Measurements from ENCODE around the gene SAMD14. TPM values are rescaled to one million over a fixed set of nuclear protein-coding genes. Genes with fewer than 3 reads are reported as not detected.

The SAMD14 gene
- total and polyA plus RNA-seq, 2 donors (not counting 1 experiment from before 2014, with no cell fraction given) = 0.13 to 0.89 TPM

GRCh38 chr17:50074227-50074626 is 55.7 kb downstream of the SAMD14 start:
- no peaks in the 10 kb centered on the region for H3K79me2 ChIP-seq (ENCODE audit: control insufficient read depth, insufficient read depth, low read length)
- no peak overlapping the region for H3K4me2 ChIP-seq (replicated peaks; ENCODE audit: low read depth, low read length, poor library complexity, severe bottlenecking)
- TF ChIP-seq, protein P1, sequence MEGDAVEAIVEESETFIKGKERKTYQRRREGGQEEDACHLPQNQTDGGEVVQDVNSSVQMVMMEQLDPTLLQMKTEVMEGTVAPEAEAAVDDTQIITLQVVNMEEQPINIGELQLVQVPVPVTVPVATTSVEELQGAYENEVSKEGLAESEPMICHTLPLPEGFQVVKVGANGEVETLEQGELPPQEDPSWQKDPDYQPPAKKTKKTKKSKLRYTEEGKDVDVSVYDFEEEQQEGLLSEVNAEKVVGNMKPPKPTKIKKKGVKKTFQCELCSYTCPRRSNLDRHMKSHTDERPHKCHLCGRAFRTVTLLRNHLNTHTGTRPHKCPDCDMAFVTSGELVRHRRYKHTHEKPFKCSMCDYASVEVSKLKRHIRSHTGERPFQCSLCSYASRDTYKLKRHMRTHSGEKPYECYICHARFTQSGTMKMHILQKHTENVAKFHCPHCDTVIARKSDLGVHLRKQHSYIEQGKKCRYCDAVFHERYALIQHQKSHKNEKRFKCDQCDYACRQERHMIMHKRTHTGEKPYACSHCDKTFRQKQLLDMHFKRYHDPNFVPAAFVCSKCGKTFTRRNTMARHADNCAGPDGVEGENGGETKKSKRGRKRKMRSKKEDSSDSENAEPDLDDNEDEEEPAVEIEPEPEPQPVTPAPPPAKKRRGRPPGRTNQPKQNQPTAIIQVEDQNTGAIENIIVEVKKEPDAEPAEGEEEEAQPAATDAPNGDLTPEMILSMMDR (IDR thresholded peaks at IDR 0.05) = no peak
- TF ChIP-seq EZH2 (IDR thresholded peaks at IDR 0.05; ENCODE audit: borderline replicate concordance, insufficient read depth, low read depth, low read length, poor library complexity, severe bottlenecking) = no peak
- no peaks in the 10 kb centered on the region for H3K27me3 Mint-ChIP-seq
- H3K36me3 ChIP-seq (replicated peaks in 1 of 2; ENCODE audit: control extremely low read depth in 1 of 2, control insufficient read depth in 1 of 2, extremely low read depth in 1 of 2, insufficient read depth in 2 of 2, low read length in 1 of 2) = no peaks in the 10 kb centered on the region
- ATAC-seq (ENCODE audit: low read depth) (no peak), DNase-seq (no peak)
- H2AFZ ChIP-seq (ENCODE audit: insufficient read depth, low read depth, low read length, poor library complexity, severe bottlenecking) = no peak overlapping the region
- H3K27ac Mint-ChIP-seq = no peak overlapping the region
- H3K27me3 ChIP-seq (replicated peaks in 1 of 4; ENCODE audit: control extremely low read depth in 1 of 4, control insufficient read depth in 3 of 4, insufficient read depth in 4 of 4, low read length in 3 of 4) = peaks cover 0 to 3% (median 0%) of the 10 kb centered on the region in 4 experiments
- H3K4me1 Mint-ChIP-seq = no peaks in the 10 kb centered on the region
- ChIA-PET POLR2A (no interaction called here), CTCF (interaction anchor here (1.4 kb wide), 1 partner anchor 194 kb away, joined by 4 read pairs; no protein-coding TSS in a partner anchor)
- no peak overlapping the region for H3K27ac ChIP-seq (ENCODE audit: low read length in 2 of 2)
- no peak overlapping the region for H3K9ac ChIP-seq (ENCODE audit: low read length)
- no peaks in the 10 kb centered on the region for H4K20me1 ChIP-seq (ENCODE audit: control insufficient read depth, insufficient read depth, low read length, poor library complexity, severe bottlenecking)
- H3K9me3 Mint-ChIP-seq (ENCODE audit: insufficient read depth) = peaks cover 6% of the 10 kb centered on the region
- peaks cover 0 to 14% (median 0%) of the 10 kb centered on the region in 3 donors for H3K9me3 ChIP-seq (ENCODE audit: control extremely low read depth in 1 of 3, control insufficient read depth in 2 of 3, insufficient read depth in 1 of 3, low read length in 2 of 3)
- intact Hi-C loops (cut with micrococcal nuclease) = no loop called here
- H3K4me3 Mint-ChIP-seq = no peak overlapping the region
- no peaks in the 10 kb centered on the region for H3K4me1 ChIP-seq (ENCODE audit: control insufficient read depth in 2 of 2, insufficient read depth in 2 of 2, low read length in 2 of 2)
- no peak overlapping the region for H3K4me3 ChIP-seq (ENCODE audit: control extremely low read depth in 1 of 5, extremely low read depth in 1 of 5, insufficient read depth in 1 of 5, low read depth in 2 of 5, low read length in 4 of 5)
- 94% methylated on average over 4 of the region's 6 CpGs for WGBS (ENCODE audit: insufficient coverage)

GRCh38 chr17:50072925-50073324 is 57.0 kb downstream of the SAMD14 start:
- Histone ChIP-seq H3K4me1 (ENCODE audit: control insufficient read depth in 2 of 2, insufficient read depth in 2 of 2, low read length in 2 of 2) (no peaks in the 10 kb centered on the region), H2AFZ (ENCODE audit: insufficient read depth, low read depth, low read length, poor library complexity, severe bottlenecking) (no peak overlapping the region), H3K27me3 (replicated peaks in 1 of 4; ENCODE audit: control extremely low read depth in 1 of 4, control insufficient read depth in 3 of 4, insufficient read depth in 4 of 4, low read length in 3 of 4) (peaks cover 0 to 3% (median 0%) of the 10 kb centered on the region in 4 experiments), H3K36me3 (replicated peaks in 1 of 2; ENCODE audit: control extremely low read depth in 1 of 2, control insufficient read depth in 1 of 2, extremely low read depth in 1 of 2, insufficient read depth in 2 of 2, low read length in 1 of 2) (no peaks in the 10 kb centered on the region), H4K20me1 (ENCODE audit: control insufficient read depth, insufficient read depth, low read length, poor library complexity, severe bottlenecking) (no peaks in the 10 kb centered on the region), H3K9me3 (ENCODE audit: control extremely low read depth in 1 of 3, control insufficient read depth in 2 of 3, insufficient read depth in 1 of 3, low read length in 2 of 3) (peaks cover 0 to 14% (median 0%) of the 10 kb centered on the region in 3 donors), H3K4me3 (ENCODE audit: control extremely low read depth in 1 of 5, extremely low read depth in 1 of 5, insufficient read depth in 1 of 5, low read depth in 2 of 5, low read length in 4 of 5) (no peak overlapping the region), H3K79me2 (ENCODE audit: control insufficient read depth, insufficient read depth, low read length) (no peaks in the 10 kb centered on the region), H3K4me2 (replicated peaks; ENCODE audit: low read depth, low read length, poor library complexity, severe bottlenecking) (no peak overlapping the region), H3K27ac (ENCODE audit: low read length in 2 of 2) (no peak overlapping the region), H3K9ac (ENCODE audit: low read length) (no peak overlapping the region)
- POLR2A ChIA-PET = no interaction called here
- CTCF ChIA-PET = interaction anchor here (1.2 to 1.4 kb wide), 2 partner anchors 20 to 193 kb away, joined by 3 to 4 read pairs; no protein-coding TSS in a partner anchor
- no peak for ATAC-seq (ENCODE audit: low read depth)
- no peaks in the 10 kb centered on the region for H3K4me1 Mint-ChIP-seq
- intact Hi-C loops (cut with micrococcal nuclease) = no loop called here
- peaks cover 6% of the 10 kb centered on the region for H3K9me3 Mint-ChIP-seq (ENCODE audit: insufficient read depth)
- 100% methylated on average over 1 of the region's 1 CpG for WGBS (ENCODE audit: insufficient coverage)
- DNase-seq = no peak
- H3K27ac Mint-ChIP-seq = no peak overlapping the region
- TF ChIP-seq EZH2 (IDR thresholded peaks at IDR 0.05; ENCODE audit: borderline replicate concordance, insufficient read depth, low read depth, low read length, poor library complexity, severe bottlenecking) = no peak
- TF ChIP-seq, protein P1 (IDR thresholded peaks at IDR 0.05) = no peak
- no peak overlapping the region for H3K4me3 Mint-ChIP-seq
- H3K27me3 Mint-ChIP-seq = no peaks in the 10 kb centered on the region
